GM23338 (cell line): ENCODE results near the gene HOXA5. TPM values are rescaled to one million over a fixed set of nuclear protein-coding genes. Genes with fewer than 3 reads are reported as not detected.
A peak's percentile ranks its signal among the peaks of the same experiment; 100 is the strongest.

Source experiments
- ATAC-seq: fragments of 200-7000 bp; cut with Tn5 transposase; 3 replicates; pipeline ENCODE4 v1.9.1; 2020
- DNase-seq: peaks from one replicate; pipeline ENCODE4 v3.0.0-alpha.2; 2015; ENCODE audit warnings: low spot score
- H2AFZ ChIP-seq: fragments of 200-600 bp; sonication (generic); 2 replicates; pipeline ENCODE4 v1.8.0; 2016; ENCODE audit warnings: antibody characterized with exemption, mild to moderate bottlenecking, moderate library complexity
- H3F3A ChIP-seq: fragments of 200-600 bp; sonication (generic); replicated peaks from 2 replicates; pipeline ENCODE4 v1.8.0; 2017; ENCODE audit warnings: antibody characterized with exemption, mixed run types, low read depth
- H3K27ac ChIP-seq: fragments of 200-600 bp; sonication (generic); 2 replicates; pipeline ENCODE4 v1.6.1; 2016; ENCODE audit warnings: low read depth
- H3K27me3 ChIP-seq: fragments of 200-600 bp; sonication (generic); 2 replicates; pipeline ENCODE4 v1.8.0; 2016; ENCODE audit warnings: mild to moderate bottlenecking, mixed run types, moderate library complexity; ENCODE audit not compliant: insufficient read depth
- H3K36me3 ChIP-seq: fragments of 200-600 bp; sonication (generic); 2 replicates; pipeline ENCODE4 v1.8.0; 2016; ENCODE audit warnings: mild to moderate bottlenecking; ENCODE audit not compliant: insufficient read depth
- H3K4me1 ChIP-seq: fragments of 200-600 bp; sonication (generic); 2 replicates; pipeline ENCODE4 v1.8.0; 2016; ENCODE audit warnings: mild to moderate bottlenecking, moderate library complexity; ENCODE audit not compliant: insufficient read depth
- H3K4me2 ChIP-seq: fragments of 200-600 bp; sonication (generic); 2 replicates; pipeline ENCODE4 v1.7.1; 2017; ENCODE audit warnings: mixed run types
- H3K4me3 ChIP-seq: fragments of 200-600 bp; sonication (generic); 2 replicates; pipeline ENCODE4 v1.6.1; 2016; ENCODE audit warnings: mixed run types
- H3K79me2 ChIP-seq: fragments of 200-600 bp; sonication (generic); replicated peaks from 2 replicates; pipeline ENCODE4 v1.8.0; 2017; ENCODE audit warnings: mild to moderate bottlenecking; ENCODE audit not compliant: insufficient read depth
- H3K9me2 ChIP-seq: fragments of 200-600 bp; sonication (generic); 2 replicates; pipeline ENCODE4 v1.8.0; 2017; ENCODE audit not compliant: insufficient read depth
- H4K20me1 ChIP-seq: fragments of 200-600 bp; sonication (generic); replicated peaks from 2 replicates; pipeline ENCODE4 v1.8.0; 2017; ENCODE audit warnings: mild to moderate bottlenecking; ENCODE audit not compliant: insufficient read depth
- H3K27ac Mint-ChIP-seq: 2 replicates; pipeline ENCODE4 v1.8.0; 2020; ENCODE audit warnings: inconsistent platforms, mild to moderate bottlenecking, moderate library complexity, mixed read lengths
- H3K27me3 Mint-ChIP-seq: 3 replicates; pipeline ENCODE4 v1.8.0; 2022; ENCODE audit warnings: low read depth, mild to moderate bottlenecking, moderate library complexity, mixed read lengths, inconsistent platforms; ENCODE audit not compliant: insufficient read depth, poor library complexity
- H3K36me3 Mint-ChIP-seq: 3 replicates; pipeline ENCODE4 v1.8.0; 2021; ENCODE audit warnings: low read depth, mild to moderate bottlenecking, inconsistent platforms, moderate library complexity, mixed read lengths
- H3K4me1 Mint-ChIP-seq: 3 replicates; pipeline ENCODE4 v1.8.0; 2020; ENCODE audit warnings: mild to moderate bottlenecking, inconsistent platforms, mixed read lengths
- H3K4me3 Mint-ChIP-seq: 3 replicates; pipeline ENCODE4 v1.8.0; 2021; ENCODE audit warnings: moderate library complexity, mild to moderate bottlenecking, inconsistent platforms, mixed read lengths
- H3K9me3 Mint-ChIP-seq: 3 replicates; pipeline ENCODE4 v1.8.0; 2020; ENCODE audit warnings: moderate library complexity, mild to moderate bottlenecking, inconsistent platforms, mixed read lengths
- CREB1 ChIP-seq: fragments of 250-450 bp; sonication (Bioruptor Pico); IDR thresholded peaks from 2 replicates; pipeline ENCODE4 v1.5.0; 2020; ENCODE audit warnings: low read depth, mild to moderate bottlenecking, moderate library complexity
- CTCF ChIP-seq, 2 experiments: fragments of 200-600 bp in 1 of 2; sonication (generic) in 1 of 2; conservative IDR thresholded peaks; 2 replicates each; pipeline versions ENCODE4 v1.5.1 to v1.6.1; 2016 to 2017; ENCODE audit warnings: antibody characterized with exemption in 2 of 2, low read depth in 2 of 2, mild to moderate bottlenecking in 2 of 2, moderate library complexity in 1 of 2
- EZH2 ChIP-seq: fragments of 200-600 bp; sonication (generic); IDR thresholded peaks from one replicate; pipeline ENCODE4 v1.8.0; 2017; ENCODE audit warnings: antibody characterized with exemption, mild to moderate bottlenecking, low read depth; ENCODE audit not compliant: unreplicated experiment
- EZH2phosphoT487 ChIP-seq: fragments of 200-600 bp; sonication (generic); IDR thresholded peaks from one replicate; pipeline ENCODE4 v1.8.1; 2018; ENCODE audit warnings: antibody characterized with exemption; ENCODE audit not compliant: unreplicated experiment
- JUNB ChIP-seq: IDR thresholded peaks from one replicate; pipeline ENCODE4 v1.6.1; 2016; ENCODE audit warnings: antibody characterized with exemption; ENCODE audit not compliant: unreplicated experiment
- NANOG ChIP-seq: IDR thresholded peaks from 2 replicates; pipeline ENCODE4 v1.6.1; 2016; ENCODE audit warnings: antibody characterized with exemption, borderline replicate concordance
- POLR2AphosphoS5 ChIP-seq: IDR thresholded peaks from 2 replicates; pipeline ENCODE4 v1.6.1; 2016; ENCODE audit warnings: antibody characterized with exemption, low read depth
- REST ChIP-seq: IDR thresholded peaks from one replicate; pipeline ENCODE4 v1.6.1; 2018; ENCODE audit warnings: antibody characterized with exemption; ENCODE audit not compliant: unreplicated experiment
- STAT1 ChIP-seq: IDR thresholded peaks from one replicate; pipeline ENCODE4 v1.6.1; 2016; ENCODE audit warnings: antibody characterized with exemption; ENCODE audit not compliant: unreplicated experiment
- ZNF114 ChIP-seq: fragments of 250-450 bp; sonication (Bioruptor Pico); IDR thresholded peaks from 2 replicates; pipeline ENCODE4 v1.5.0; 2020; ENCODE audit warnings: mild to moderate bottlenecking, moderate library complexity
- polyA plus RNA-seq: library from polyadenylated mRNA; unstranded; fragments of >200 nt; fragmentation: Nextera tagmentation; extraction: Ambion mirVana; gene quantifications from 2 replicates; pipeline ENCODE4 v1.2.1, GENCODE V29; 2016
- total RNA-seq: library from RNA; depleted of rRNA; stranded (reverse); fragments of >200 nt; shearing (Covaris generic); gene quantifications from 2 replicates; pipeline ENCODE4 v1.2.3, GENCODE V29; 2014

The HOXA5 gene
- total and polyA plus RNA-seq, 2 experiments from 2014 or later = not detected

- H2AFZ ChIP-seq = no peak overlapping the region
- no peak overlapping the region for H3K4me2 ChIP-seq
- Mint-ChIP-seq H3K36me3 (no peaks in the 10 kb centered on the region; the same call in 2 of the 3 replicates), H3K4me1 (peaks cover 11% of the 10 kb centered on the region), H3K27ac (no peak overlapping the region), H3K27me3 (peaks cover 99% of the 10 kb centered on the region), H3K9me3 (peaks cover 12% of the 10 kb centered on the region; the same call in 2 of the 3 replicates), H3K4me3 (no peak overlapping the region; the same call in 2 of the 3 replicates)
- peaks cover 100% of the 10 kb centered on the region for H3K27me3 ChIP-seq
- H3K36me3 ChIP-seq = no peaks in the 10 kb centered on the region
- no peak overlapping the region for H3K4me3 ChIP-seq
- no peak overlapping the region for H3K27ac ChIP-seq
- no peaks in the 10 kb centered on the region for H3K79me2 ChIP-seq
- H3K4me1 ChIP-seq = peaks cover 4% of the 10 kb centered on the region; the same call in 1 of the 2 replicates
- TF ChIP-seq EZH2 (peak; percentile 92), NANOG (no peak), POLR2AphosphoS5 (no peak), ZNF114 (CRISPR knock-in tag) (no peak), CREB1 (CRISPR knock-in tag) (no peak), EZH2phosphoT487 (peak; percentile 87), REST (no peak), CTCF (conservative IDR thresholded peaks at IDR 0.05; ENCODE audit: low read depth in 2 of 2) (no peak), JUNB (no peak), STAT1 (no peak)
- H4K20me1 ChIP-seq = peaks cover 50% of the 10 kb centered on the region
- no peak for DNase-seq
- H3F3A ChIP-seq = peaks cover 24% of the 10 kb centered on the region
- H3K9me2 ChIP-seq = no peaks in the 10 kb centered on the region
- ATAC-seq = no peak
These were observed 14.4 kb upstream of the HOXA5 start for GRCh38 chr7:27157702-27158431.
